C4-2B (cell line): Measurements from ENCODE around the gene POU6F2.

Experiments
- CTCF ChIP-seq: fragments of 450-650 bp; conservative IDR thresholded peaks from 2 replicates; pipeline ENCODE4 v1.5.1; 2017; ENCODE audit warnings: mild to moderate bottlenecking
- ZFX ChIP-seq: fragments of 450-650 bp; IDR thresholded peaks from 2 replicates; pipeline ENCODE4 v1.6.1; 2017

GRCh38 chr7:39365751-39366295, 388.1 kb downstream of the POU6F2 start:
- TF ChIP-seq CTCF (no peak), ZFX (no peak)
